Articular chondrocyte of knee joint (primary cell): ENCODE measurements around the gene CCDC28A. TPM values are rescaled to one million over a fixed set of nuclear protein-coding genes. Genes with fewer than 3 reads are reported as not detected.

Experiments used
- total RNA-seq: library from RNA; depleted of rRNA; stranded (reverse); fragments of >200 nt; gene quantifications from 2 replicates; pipeline ENCODE4 v1.2.3, GENCODE V29; 2012

CCDC28A gene
- total RNA-seq, result 12.8 and 17.8 TPM in 2 replicates

GRCh38 chr6:138773177-138774091 lies at the start of gene CCDC28A:
Gene CCDC28A (plus strand): TSS chr6:138773769. CDS start chr6:138776121, 2,352 bp downstream.

DNA sequence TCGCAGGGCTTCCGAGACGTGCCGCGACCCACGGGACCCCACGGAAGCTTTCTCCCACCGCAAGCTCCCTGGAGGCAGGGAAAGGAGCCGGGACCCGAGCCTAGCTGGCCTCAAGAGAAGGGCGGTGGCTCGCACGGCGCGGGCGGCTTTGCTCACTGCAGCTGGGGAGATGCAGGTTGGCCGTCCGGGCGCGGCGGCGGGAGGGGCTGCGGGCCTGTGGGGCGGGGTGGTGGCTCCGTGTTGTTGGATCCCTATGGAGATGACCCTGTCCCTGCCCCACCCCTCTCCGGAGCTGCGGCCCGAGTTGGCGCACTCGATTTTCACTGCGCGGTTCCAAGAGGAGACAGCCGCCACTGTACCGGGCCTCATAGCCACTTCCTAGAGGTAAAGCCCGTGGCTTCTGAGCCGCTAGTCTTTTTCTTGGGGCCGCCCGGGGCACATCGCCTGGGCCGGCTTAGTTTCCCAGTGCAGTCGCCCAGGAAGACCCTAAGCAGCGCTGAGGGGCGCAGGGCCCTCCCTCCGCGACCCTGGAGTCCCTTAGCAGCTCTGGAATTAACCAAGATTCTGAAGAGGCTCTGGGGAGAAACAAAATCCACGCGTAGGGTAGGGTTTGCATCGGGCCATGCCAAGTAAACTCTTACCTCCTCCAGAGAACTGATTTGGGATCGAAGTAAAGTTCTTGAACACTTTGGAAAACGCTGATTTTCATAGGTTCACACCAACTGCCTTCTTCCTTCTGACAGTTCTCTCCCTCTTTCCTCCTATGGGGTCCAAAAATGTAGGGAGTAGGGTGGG lies 22.4 kb downstream of the CCDC28A start, which contains the start of gene ECT2L:
ECT2L (plus strand) TSS at position 279 of the 795 bp plus-strand sequence. CDS start 17,188 bp downstream, outside the sequence.

Other genes with a start within 250 kb of the CCDC28A start
- under 0.01 and 0.11 TPM in 2 replicates for gene ECT2L, start 22.3 kb downstream of the CCDC28A start, total RNA-seq
- gene REPS1, start 214.5 kb downstream of the CCDC28A start, total RNA-seq, result 32.3 and 33.1 TPM in 2 replicates